ENCODE measurements around the gene MYT1. TPM values are rescaled to one million over a fixed set of nuclear protein-coding genes. Genes with fewer than 3 reads are reported as not detected.

Gene MYT1
- total and polyA plus RNA-seq, 2 of the 13 experiments (the other 11 are each of a cell fraction or from before 2014, with no cell fraction given) = 0.58 to 2.5 TPM

DNA sequence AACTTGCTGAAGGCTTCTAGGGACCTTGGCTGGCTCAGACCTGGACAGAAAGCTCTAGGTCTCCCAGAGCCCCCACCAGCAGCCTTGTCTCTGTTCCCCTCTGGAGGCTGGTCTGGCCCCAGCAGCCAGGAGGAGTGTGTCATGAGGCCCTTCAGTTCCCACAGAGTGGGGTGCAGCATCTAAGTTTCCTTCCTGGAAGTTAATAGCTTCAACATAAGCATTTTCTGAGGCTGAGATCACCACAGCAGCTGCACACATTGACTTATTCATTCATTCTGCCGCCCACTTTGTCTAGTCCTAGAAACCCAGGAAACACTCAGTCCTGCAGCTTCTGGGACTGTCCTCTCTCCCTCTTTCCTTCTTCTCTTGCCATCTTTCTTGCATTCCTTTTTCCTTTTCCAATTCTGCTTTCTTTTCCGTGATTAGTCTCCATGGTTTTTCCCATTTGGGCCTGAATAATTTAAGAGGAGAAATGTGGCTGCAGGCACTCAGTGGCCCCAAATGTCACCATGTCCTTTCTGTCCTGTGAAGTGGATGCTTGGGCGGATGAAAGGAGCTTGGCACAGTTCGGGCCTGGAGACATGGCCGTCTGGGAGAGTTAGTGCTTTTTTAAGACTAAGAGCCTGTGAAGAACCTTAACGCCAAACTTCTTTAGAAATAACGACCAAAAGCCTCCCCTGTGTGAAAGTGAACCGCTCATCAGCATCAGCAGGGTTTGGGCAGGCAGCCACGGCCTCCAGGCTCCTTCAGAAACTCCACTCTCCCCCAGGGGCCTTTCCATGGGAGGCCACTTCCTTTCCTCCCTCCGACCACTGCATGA is 60.3 kb downstream of the MYT1 start:
- no peaks in the 10 kb centered on the region for H3K79me2 ChIP-seq (ENCODE audit: insufficient read depth, low read length)
- H3K27ac ChIP-seq (ENCODE audit: extremely low read length, insufficient read depth, low read length) = no peak overlapping the region
- no peak overlapping the region for H3K4me2 ChIP-seq (ENCODE audit: low read depth, low read length)
- H3K27me3 ChIP-seq (ENCODE audit: control insufficient read depth in 1 of 2, insufficient read depth in 2 of 2, low read length in 2 of 2) = peaks cover 23 to 85% of the 10 kb centered on the region in 2 experiments
- BruUV-seq (replicated peaks) = no TSS peak
- FAIRE-seq (no peak), DNase-seq (ENCODE audit: low spot score) (no peak), ATAC-seq (no peak)
- H3K4me1 ChIP-seq (ENCODE audit: insufficient read depth, low read length) = peaks cover 50% of the 10 kb centered on the region
- no peaks in the 10 kb centered on the region for H3K36me3 ChIP-seq (replicated peaks in 1 of 2; ENCODE audit: control insufficient read depth in 1 of 2, insufficient read depth in 2 of 2, low read length in 2 of 2)
- ChIA-PET CTCF (ENCODE audit: low intra/inter-chr PET ratio, low total read pairs) (interaction anchor here (4.2 kb wide), 1 partner anchor 61 kb away, joined by 34 read pairs; no protein-coding TSS in a partner anchor), POLR2A (interaction anchor here (5.1 kb wide), 1 partner anchor 30 kb away, joined by 47 read pairs; the partner anchor contains the start of gene PCMTD2)
- in situ Hi-C loops (cut with HindIII; ENCODE audit: extremely low pct_ligation_motif_present, low pct_unique_long_range_greater_than_20kb) = no loop called here
- H2AFZ ChIP-seq (ENCODE audit: low read length) = no peak overlapping the region
- intact Hi-C loops (cut with micrococcal nuclease; ENCODE audit: unreplicated experiment) = no loop called here
- no peaks in the 10 kb centered on the region for H3K9me3 ChIP-seq (ENCODE audit: low read length)
- 59% methylated on average over 10 of the region's 10 CpGs for WGBS (ENCODE audit: low lambda C conversion rate)
- H4K20me1 ChIP-seq (ENCODE audit: insufficient read depth, low read length) = no peaks in the 10 kb centered on the region
- no peak overlapping the region for H3K4me3 ChIP-seq (replicated peaks in 1 of 3; ENCODE audit: insufficient read depth in 1 of 3, low read depth in 2 of 3, low read length in 3 of 3)
- H3K9ac ChIP-seq (ENCODE audit: insufficient read depth, low read depth, low read length) = no peak overlapping the region
- TF ChIP-seq ZNF143 (CRISPR knock-in tag; IDR thresholded peaks at IDR 0.05) (no peak), NFE2 (CRISPR knock-in tag; IDR thresholded peaks at IDR 0.05) (no peak), SIX4 (CRISPR knock-in tag; IDR thresholded peaks at IDR 0.05) (no peak), U2AF1 (optimal IDR thresholded peaks at IDR 0.05; ENCODE audit: low read depth, low read length) (no peak), ZNF326 (CRISPR knock-in tag; IDR thresholded peaks at IDR 0.05; ENCODE audit: borderline replicate concordance) (no peak), ZFP1 (CRISPR knock-in tag; IDR thresholded peaks at IDR 0.05) (no peak), MEIS1 (CRISPR knock-in tag; IDR thresholded peaks at IDR 0.05; ENCODE audit: borderline replicate concordance) (no peak)
- TF ChIP-seq, protein P1, sequence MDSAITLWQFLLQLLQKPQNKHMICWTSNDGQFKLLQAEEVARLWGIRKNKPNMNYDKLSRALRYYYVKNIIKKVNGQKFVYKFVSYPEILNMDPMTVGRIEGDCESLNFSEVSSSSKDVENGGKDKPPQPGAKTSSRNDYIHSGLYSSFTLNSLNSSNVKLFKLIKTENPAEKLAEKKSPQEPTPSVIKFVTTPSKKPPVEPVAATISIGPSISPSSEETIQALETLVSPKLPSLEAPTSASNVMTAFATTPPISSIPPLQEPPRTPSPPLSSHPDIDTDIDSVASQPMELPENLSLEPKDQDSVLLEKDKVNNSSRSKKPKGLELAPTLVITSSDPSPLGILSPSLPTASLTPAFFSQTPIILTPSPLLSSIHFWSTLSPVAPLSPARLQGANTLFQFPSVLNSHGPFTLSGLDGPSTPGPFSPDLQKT (CRISPR knock-in tag; IDR thresholded peaks at IDR 0.05; ENCODE audit: borderline replicate concordance) = no peak
- TF ChIP-seq, protein P2, sequence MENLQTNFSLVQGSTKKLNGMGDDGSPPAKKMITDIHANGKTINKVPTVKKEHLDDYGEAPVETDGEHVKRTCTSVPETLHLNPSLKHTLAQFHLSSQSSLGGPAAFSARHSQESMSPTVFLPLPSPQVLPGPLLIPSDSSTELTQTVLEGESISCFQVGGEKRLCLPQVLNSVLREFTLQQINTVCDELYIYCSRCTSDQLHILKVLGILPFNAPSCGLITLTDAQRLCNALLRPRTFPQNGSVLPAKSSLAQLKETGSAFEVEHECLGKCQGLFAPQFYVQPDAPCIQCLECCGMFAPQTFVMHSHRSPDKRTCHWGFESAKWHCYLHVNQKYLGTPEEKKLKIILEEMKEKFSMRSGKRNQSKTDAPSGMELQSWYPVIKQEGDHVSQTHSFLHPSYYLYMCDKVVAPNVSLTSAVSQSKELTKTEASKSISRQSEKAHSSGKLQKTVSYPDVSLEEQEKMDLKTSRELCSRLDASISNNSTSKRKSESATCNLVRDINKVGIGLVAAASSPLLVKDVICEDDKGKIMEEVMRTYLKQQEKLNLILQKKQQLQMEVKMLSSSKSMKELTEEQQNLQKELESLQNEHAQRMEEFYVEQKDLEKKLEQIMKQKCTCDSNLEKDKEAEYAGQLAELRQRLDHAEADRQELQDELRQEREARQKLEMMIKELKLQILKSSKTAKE (CRISPR knock-in tag; IDR thresholded peaks at IDR 0.05; ENCODE audit: borderline replicate concordance) = no peak

Measured in HepG2 (cell line).